Neural cell (in vitro differentiated cells): Measurements from ENCODE around the gene VAV3. TPM values are rescaled to one million over a fixed set of nuclear protein-coding genes. Genes with fewer than 3 reads are reported as not detected.

Source experiments
- H2AFZ ChIP-seq: fragments of 200-600, 300-800 bp; sonication (generic), shearing (Covaris generic); 2 replicates; pipeline ENCODE4 v1.6.0; 2014; ENCODE audit warnings: low read depth, mild to moderate bottlenecking, antibody characterized with exemption, low read length, moderate library complexity
- H3F3A ChIP-seq: fragments of 200-600 bp; shearing (Covaris generic); 2 replicates; pipeline ENCODE4 v1.6.1; 2016; ENCODE audit warnings: mild to moderate bottlenecking, moderate library complexity, mixed read lengths, antibody characterized with exemption, low read length; ENCODE audit not compliant: insufficient read depth, poor library complexity, severe bottlenecking
- H3K27ac ChIP-seq: fragments of 200-600, 300-800 bp; sonication (generic), shearing (Covaris generic); 2 replicates; pipeline ENCODE4 v1.5.1; 2014; ENCODE audit warnings: mild to moderate bottlenecking, low read length, moderate library complexity
- H3K27me3 ChIP-seq: fragments of 300-800, 200-600 bp; sonication (generic), shearing (Covaris generic); 2 replicates; pipeline ENCODE4 v1.6.0; 2014; ENCODE audit warnings: mild to moderate bottlenecking, low read depth, low read length, moderate library complexity; ENCODE audit not compliant: insufficient read depth
- H3K36me3 ChIP-seq: fragments of 300-800, 200-600 bp; sonication (generic), shearing (Covaris generic); 2 replicates; pipeline ENCODE4 v1.5.1; 2014; ENCODE audit warnings: mild to moderate bottlenecking, antibody characterized with exemption, low read length, moderate library complexity; ENCODE audit not compliant: insufficient read depth
- H3K4me2 ChIP-seq: fragments of 300-800, 200-600 bp; sonication (generic), shearing (Covaris generic); 2 replicates; pipeline ENCODE4 v1.6.0; 2014; ENCODE audit warnings: mild to moderate bottlenecking, low read length
- H3K4me3 ChIP-seq: fragments of 300-800, 200-600 bp; sonication (generic), shearing (Covaris generic); 2 replicates; pipeline ENCODE4 v1.5.1; 2014; ENCODE audit warnings: mild to moderate bottlenecking, low read length, moderate library complexity
- H3K79me2 ChIP-seq: fragments of 200-600 bp; shearing (Covaris generic); replicated peaks from 2 replicates; pipeline ENCODE4 v1.6.0; 2014; ENCODE audit warnings: mild to moderate bottlenecking, low read length, moderate library complexity; ENCODE audit not compliant: insufficient read depth
- H3K9ac ChIP-seq: fragments of 300-800, 200-600 bp; sonication (generic), shearing (Covaris generic); 2 replicates; pipeline ENCODE4 v1.6.1; 2016; ENCODE audit warnings: mild to moderate bottlenecking, low read length, mixed read lengths
- H3K9me2 ChIP-seq: fragments of 200-600 bp; shearing (Covaris generic); 2 replicates; pipeline ENCODE4 v1.6.1; 2016; ENCODE audit warnings: mild to moderate bottlenecking, low read length, mixed read lengths; ENCODE audit not compliant: insufficient read depth
- H3K9me3 ChIP-seq: fragments of 200-600, 300-800 bp; sonication (generic), shearing (Covaris generic); 2 replicates; pipeline ENCODE4 v1.6.1; 2016; ENCODE audit warnings: mild to moderate bottlenecking, mixed run types, low read length, moderate library complexity, mixed read lengths
- H4K20me1 ChIP-seq: fragments of 200-600 bp; shearing (Covaris generic); 2 replicates; pipeline ENCODE4 v1.6.1; 2016; ENCODE audit warnings: mild to moderate bottlenecking, mixed run types; ENCODE audit not compliant: insufficient read depth
- CTCF ChIP-seq: fragments of 450-650 bp; IDR thresholded peaks from 2 replicates; pipeline ENCODE4 v1.5.1; 2014; ENCODE audit warnings: antibody characterized with exemption, mild to moderate bottlenecking, moderate library complexity; ENCODE audit not compliant: poor library complexity, severe bottlenecking
- EP300 ChIP-seq: fragments of 450-650 bp; conservative IDR thresholded peaks from 2 replicates; pipeline ENCODE4 v1.6.1; 2014; ENCODE audit warnings: antibody characterized with exemption, mild to moderate bottlenecking, moderate library complexity; ENCODE audit not compliant: poor library complexity, severe bottlenecking
- EZH2 ChIP-seq: fragments of 200-600, 300-800 bp; shearing (Covaris generic), sonication (generic); IDR thresholded peaks from 2 replicates; pipeline ENCODE4 v1.6.1; 2014; ENCODE audit warnings: antibody characterized with exemption, low read length, borderline replicate concordance, mild to moderate bottlenecking; ENCODE audit not compliant: insufficient read depth, poor library complexity, severe bottlenecking
- MXI1 ChIP-seq: fragments of 450-650 bp; conservative IDR thresholded peaks from 2 replicates; pipeline ENCODE4 v1.6.1; 2014; ENCODE audit warnings: antibody characterized with exemption, mild to moderate bottlenecking; ENCODE audit not compliant: poor library complexity, severe bottlenecking
- POLR2AphosphoS5 ChIP-seq: IDR thresholded peaks from 2 replicates; pipeline ENCODE4 v1.6.1; 2012
- RAD21 ChIP-seq: fragments of 450-650 bp; conservative IDR thresholded peaks from 2 replicates; pipeline ENCODE4 v1.6.1; 2014; ENCODE audit warnings: antibody characterized with exemption, mild to moderate bottlenecking, moderate library complexity
- REST ChIP-seq: IDR thresholded peaks from 2 replicates; pipeline ENCODE4 v1.6.1; 2012; ENCODE audit warnings: borderline replicate concordance
- SMC3 ChIP-seq: fragments of 450-650 bp; conservative IDR thresholded peaks from 2 replicates; pipeline ENCODE4 v1.6.1; 2014; ENCODE audit warnings: antibody characterized with exemption, mild to moderate bottlenecking, moderate library complexity; ENCODE audit not compliant: poor library complexity
- TAF1 ChIP-seq: IDR thresholded peaks from 2 replicates; pipeline ENCODE4 v1.6.1; 2012; ENCODE audit warnings: low read depth
- polyA plus RNA-seq: library from polyadenylated mRNA; depleted of rRNA; stranded (reverse); fragments of >200 nt; gene quantifications from 2 replicates; pipeline ENCODE4 v1.2.3, GENCODE V29; 2014

The VAV3 gene
- polyA plus RNA-seq, 1 donor from 2014 or later: 7.6 TPM

- Histone ChIP-seq H3K27ac (no peak overlapping the region), H3K9me2 (no peaks in the 10 kb centered on the region), H4K20me1 (no peaks in the 10 kb centered on the region), H3K9ac (no peak overlapping the region), H3K36me3 (no peaks in the 10 kb centered on the region), H3K4me3 (no peak overlapping the region), H3F3A (no peaks in the 10 kb centered on the region), H3K27me3 (no peaks in the 10 kb centered on the region), H3K4me2 (no peak overlapping the region), H2AFZ (no peak overlapping the region), H3K79me2 (no peaks in the 10 kb centered on the region), H3K9me3 (no peaks in the 10 kb centered on the region)
- TF ChIP-seq POLR2AphosphoS5 (no peak), SMC3 (no peak), CTCF (no peak), EZH2 (no peak), RAD21 (no peak), TAF1 (no peak), EP300 (no peak), REST (no peak), MXI1 (no peak)
Observed at GRCh38 chr1:107781245-107781644, 183.7 kb downstream of the VAV3 start.

- Histone ChIP-seq H3K27me3 (no peaks in the 10 kb centered on the region), H4K20me1 (no peaks in the 10 kb centered on the region), H3K4me3 (no peak overlapping the region), H3K9me3 (no peaks in the 10 kb centered on the region), H3K4me2 (no peak overlapping the region), H3K9me2 (no peaks in the 10 kb centered on the region), H3K36me3 (no peaks in the 10 kb centered on the region), H2AFZ (no peak overlapping the region), H3F3A (no peaks in the 10 kb centered on the region), H3K79me2 (no peaks in the 10 kb centered on the region), H3K9ac (no peak overlapping the region), H3K27ac (no peak overlapping the region)
- TF ChIP-seq EZH2: no peak
- TF ChIP-seq REST: no peak
- no peak for TF ChIP-seq CTCF
- no peak for TF ChIP-seq POLR2AphosphoS5
- TF ChIP-seq SMC3: no peak
- no peak for TF ChIP-seq EP300
- TF ChIP-seq MXI1: no peak
- no peak for TF ChIP-seq TAF1
- no peak for TF ChIP-seq RAD21
Observed at GRCh38 chr1:107777664-107778047, 187.3 kb downstream of the VAV3 start.
